ENCODE measurements around the gene GAPDHS.

- TF ChIP-seq CTCF (IDR thresholded peaks at IDR 0.05 in 4 of 5, conservative IDR thresholded peaks at IDR 0.05 in 1 of 5) (no peak), POLR2A (IDR thresholded peaks at IDR 0.05) (no peak)
Measured at GRCh38 chr19:35571406-35571965, 38.2 kb downstream of the GAPDHS start.
